H9 (cell line): ENCODE data around the gene NEGR1. TPM values are rescaled to one million over a fixed set of nuclear protein-coding genes. Genes with fewer than 3 reads are reported as not detected.

Experiments
- DNase-seq: peaks from one replicate; pipeline ENCODE4 v3.0.0-alpha.2; 2017
- H2AFZ ChIP-seq: one replicate; pipeline ENCODE4 v1.6.1; 2013; ENCODE audit warnings: mild to moderate bottlenecking, low read length, control low read depth, moderate library complexity
- H2AK5ac ChIP-seq: 2 replicates; pipeline ENCODE4 v1.6.1; 2013; ENCODE audit warnings: low read length, control low read depth, mixed read lengths; ENCODE audit not compliant: insufficient read length
- H2BK120ac ChIP-seq: one replicate; pipeline ENCODE4 v1.6.1; 2013; ENCODE audit warnings: low read depth, mild to moderate bottlenecking, low read length, control low read depth, inconsistent platforms; ENCODE audit not compliant: poor library complexity, severe bottlenecking
- H2BK12ac ChIP-seq: 2 replicates; pipeline ENCODE4 v1.6.1; 2013; ENCODE audit warnings: low read length, control low read depth, mixed read lengths, low read depth; ENCODE audit not compliant: insufficient read length
- H2BK15ac ChIP-seq: 2 replicates; pipeline ENCODE4 v1.6.1; 2013; ENCODE audit warnings: low read depth, low read length, control low read depth
- H2BK20ac ChIP-seq: one replicate; pipeline ENCODE4 v1.6.1; 2013; ENCODE audit warnings: low read depth, mild to moderate bottlenecking, low read length, control low read depth, inconsistent platforms; ENCODE audit not compliant: poor library complexity, severe bottlenecking
- H2BK5ac ChIP-seq: 2 replicates; pipeline ENCODE4 v1.6.1; 2013; ENCODE audit warnings: low read length, control low read depth, mixed read lengths; ENCODE audit not compliant: insufficient read length
- H3K14ac ChIP-seq: 2 replicates; pipeline ENCODE4 v1.6.1; 2013; ENCODE audit warnings: low read length, control low read depth; ENCODE audit not compliant: insufficient read depth
- H3K18ac ChIP-seq: 2 replicates; pipeline ENCODE4 v1.6.1; 2013; ENCODE audit warnings: low read depth, mild to moderate bottlenecking, mixed read lengths, low read length, control low read depth; ENCODE audit not compliant: insufficient read length
- H3K23ac ChIP-seq: 2 replicates; pipeline ENCODE4 v1.6.1; 2013; ENCODE audit warnings: low read length, control low read depth, mixed read lengths, low read depth; ENCODE audit not compliant: insufficient read length
- H3K23me2 ChIP-seq: 2 replicates; pipeline ENCODE4 v1.6.1; 2013; ENCODE audit warnings: low read depth, mild to moderate bottlenecking, mixed read lengths, low read length, control low read depth; ENCODE audit not compliant: insufficient read length, poor library complexity, severe bottlenecking
- H3K27ac ChIP-seq: 2 replicates; pipeline ENCODE4 v1.5.1; 2013; ENCODE audit warnings: low read length, control low read depth, mixed read lengths, low read depth; ENCODE audit not compliant: insufficient read length
- H3K27me3 ChIP-seq: 2 replicates; pipeline ENCODE4 v1.6.1; 2013; ENCODE audit warnings: low read length, control low read depth, inconsistent platforms; ENCODE audit not compliant: insufficient read depth
- H3K4ac ChIP-seq: 2 replicates; pipeline ENCODE4 v1.6.1; 2013; ENCODE audit warnings: low read depth, mild to moderate bottlenecking, control low read depth, inconsistent platforms, low read length, moderate library complexity
- H3K4me1 ChIP-seq: 2 replicates; pipeline ENCODE4 v1.6.1; 2013; ENCODE audit warnings: low read length, control low read depth, inconsistent platforms; ENCODE audit not compliant: insufficient read depth
- H3K4me2 ChIP-seq: 2 replicates; pipeline ENCODE4 v1.6.1; 2013; ENCODE audit warnings: low read length, control low read depth, mixed read lengths; ENCODE audit not compliant: insufficient read length, insufficient read depth
- H3K56ac ChIP-seq: 2 replicates; pipeline ENCODE4 v1.6.1; 2013; ENCODE audit warnings: low read depth, mild to moderate bottlenecking, mixed read lengths, low read length, control low read depth; ENCODE audit not compliant: insufficient read length
- H3K79me1 ChIP-seq: 2 replicates; pipeline ENCODE4 v1.6.1; 2013; ENCODE audit warnings: low read depth, mild to moderate bottlenecking, moderate library complexity, low read length, control low read depth, inconsistent platforms; ENCODE audit not compliant: insufficient read depth, poor library complexity, severe bottlenecking
- H3K79me2 ChIP-seq: 2 replicates; pipeline ENCODE4 v1.6.1; 2013; ENCODE audit warnings: low read length, control low read depth, inconsistent platforms; ENCODE audit not compliant: insufficient read depth
- H3K9ac ChIP-seq: 2 replicates; pipeline ENCODE4 v1.6.1; 2013; ENCODE audit warnings: low read length, control low read depth, mixed read lengths; ENCODE audit not compliant: insufficient read length; ENCODE audit errors: extremely low read depth
- H3K9me3 ChIP-seq: one replicate; pipeline ENCODE4 v1.6.1; 2013; ENCODE audit warnings: low read depth, low read length, inconsistent platforms; ENCODE audit not compliant: control insufficient read depth
- H3T11ph ChIP-seq: one replicate; pipeline ENCODE4 v1.6.1; 2013; ENCODE audit warnings: mild to moderate bottlenecking, low read length, control low read depth, inconsistent platforms
- H4K20me1 ChIP-seq: one replicate; pipeline ENCODE4 v1.6.1; 2013; ENCODE audit not compliant: control insufficient read depth, insufficient read length, insufficient read depth
- H4K5ac ChIP-seq: 2 replicates; pipeline ENCODE4 v1.6.1; 2013; ENCODE audit warnings: low read depth, mild to moderate bottlenecking, mixed read lengths, low read length, control low read depth; ENCODE audit not compliant: insufficient read length
- H4K8ac ChIP-seq: replicated peaks from 2 replicates; pipeline ENCODE4 v1.6.1; 2013; ENCODE audit warnings: low read length, control low read depth, mixed read lengths, low read depth; ENCODE audit not compliant: insufficient read length
- H4K91ac ChIP-seq: 2 replicates; pipeline ENCODE4 v1.6.1; 2013; ENCODE audit warnings: low read depth, mild to moderate bottlenecking, moderate library complexity, mixed read lengths, low read length, control low read depth; ENCODE audit not compliant: insufficient read length
- H3K27ac Mint-ChIP-seq, 3 experiments: 2 replicates in 2 of 3; 3 replicates in 1 of 3; pipeline ENCODE4 v1.8.0; 2020 to 2021; ENCODE audit warnings: mixed read lengths in 3 of 3, mild to moderate bottlenecking in 1 of 3, moderate library complexity in 1 of 3
- H3K27me3 Mint-ChIP-seq: 2 replicates; pipeline ENCODE4 v1.8.0; 2021; ENCODE audit warnings: low read depth, mild to moderate bottlenecking, moderate library complexity, mixed read lengths
- H3K36me3 Mint-ChIP-seq, 3 experiments: 2 replicates in 2 of 3; 3 replicates in 1 of 3; pipeline ENCODE4 v1.8.0; 2020 to 2021; ENCODE audit warnings: low read depth in 3 of 3, mixed read lengths in 3 of 3; ENCODE audit not compliant: insufficient read depth in 1 of 3
- H3K4me1 Mint-ChIP-seq, 2 experiments: 2 replicates each; pipeline ENCODE4 v1.8.0; 2020; ENCODE audit warnings: mixed read lengths in 2 of 2
- H3K4me3 Mint-ChIP-seq, 2 experiments: 2 replicates in 1 of 2; 3 replicates in 1 of 2; pipeline ENCODE4 v1.8.0; 2020 to 2021; ENCODE audit warnings: mild to moderate bottlenecking in 2 of 2, mixed read lengths in 2 of 2, moderate library complexity in 1 of 2
- H3K9me3 Mint-ChIP-seq, 2 experiments: 2 replicates in 1 of 2; 3 replicates in 1 of 2; pipeline ENCODE4 v1.8.0; 2020; ENCODE audit warnings: mild to moderate bottlenecking in 2 of 2, mixed read lengths in 2 of 2, moderate library complexity in 1 of 2
- CTCF ChIP-seq: fragments of 200-600 bp; sonication (generic); conservative IDR thresholded peaks from 3 replicates; pipeline ENCODE4 v1.8.0; 2021; ENCODE audit warnings: antibody characterized with exemption, mild to moderate bottlenecking
- WGBS: extraction: QIAGEN DNeasy Blood & Tissue Kit; methylation state at CpG from one replicate; pipeline ENCODE4 v1.1.7; 2013; ENCODE audit warnings: missing lambda C conversion rate, low lambda C conversion rate, mixed read lengths; ENCODE audit not compliant: insufficient read length; ENCODE audit errors: extremely low coverage; 5-methylcytosine and 5-hydroxymethylcytosine counted together
- total RNA-seq: library from RNA; stranded (reverse); gene quantifications from 2 replicates; pipeline ENCODE4 v1.2.1, GENCODE V29; 2021

The NEGR1 gene
- total RNA-seq, 1 experiment from 2014 or later, result 0.13 TPM

GRCh38 chr1:71603044-71603776 lies 679.1 kb downstream of the NEGR1 start:
- Mint-ChIP-seq H3K27ac (no peak overlapping the region), H3K36me3 (peaks cover 0 to 6% (median 0%) of the 10 kb centered on the region in 3 experiments; a peak in 3 of 7 replicates), H3K4me3 (no peak overlapping the region), H3K9me3 (peaks cover 2 to 5% of the 10 kb centered on the region in 2 experiments; a peak in 3 of 5 replicates), H3K4me1 (no peaks in the 10 kb centered on the region), H3K27me3 (no peaks in the 10 kb centered on the region)
- Histone ChIP-seq H4K8ac (no peak overlapping the region), H3T11ph (no peak overlapping the region), H4K5ac (no peak overlapping the region), H2BK20ac (no peak overlapping the region), H3K23ac (no peak overlapping the region), H4K20me1 (no peaks in the 10 kb centered on the region), H4K91ac (no peak overlapping the region), H3K23me2 (no peaks in the 10 kb centered on the region), H2BK5ac (no peak overlapping the region), H3K18ac (no peak overlapping the region), H3K27me3 (no peaks in the 10 kb centered on the region), H3K79me2 (no peaks in the 10 kb centered on the region), H3K9me3 (no peaks in the 10 kb centered on the region), H3K56ac (no peak overlapping the region), H3K27ac (no peak overlapping the region), H2AK5ac (no peak overlapping the region), H2AFZ (no peak overlapping the region), H3K14ac (no peak overlapping the region), H3K4me2 (no peak overlapping the region), H2BK12ac (no peak overlapping the region), H3K9ac (no peak overlapping the region), H3K4me1 (no peaks in the 10 kb centered on the region), H2BK15ac (no peak overlapping the region), H3K4ac (no peak overlapping the region), H2BK120ac (no peak overlapping the region), H3K79me1 (no peaks in the 10 kb centered on the region)
- 100% methylated on average over 1 of the region's 3 CpGs for WGBS
- no peak for DNase-seq
- TF ChIP-seq CTCF, result no peak
